ENCODE measurements around the gene CAMK2B.

Gene CAMK2B

GRCh38 chr7:44290252-44290620 is 35.2 kb downstream of the CAMK2B start:
- TF ChIP-seq CTCF (conservative IDR thresholded peaks at IDR 0.05; ENCODE audit: low read length) (no peak), EZH2phosphoT487 (IDR thresholded peaks at IDR 0.05; ENCODE audit: borderline replicate concordance) (no peak)
- H3K36me3 ChIP-seq (ENCODE audit: insufficient read depth, low read length): no peaks in the 10 kb centered on the region
- H3K27me3 ChIP-seq (ENCODE audit: insufficient read depth, low read length, poor library complexity, severe bottlenecking): no peaks in the 10 kb centered on the region
- H4K20me1 ChIP-seq (ENCODE audit: insufficient read depth, low read length, poor library complexity, severe bottlenecking): no peaks in the 10 kb centered on the region
- no peaks in the 10 kb centered on the region for H3K9me3 ChIP-seq (ENCODE audit: insufficient read depth, low read depth, low read length)
- no peak overlapping the region for H2AFZ ChIP-seq (ENCODE audit: low read length)
- H3F3A ChIP-seq (ENCODE audit: low read depth): no peaks in the 10 kb centered on the region
- H3K9ac ChIP-seq (ENCODE audit: low read depth, low read length, poor library complexity, severe bottlenecking): no peak overlapping the region
- no peaks in the 10 kb centered on the region for H3K79me2 ChIP-seq (ENCODE audit: insufficient read depth, low read length)
- no peaks in the 10 kb centered on the region for H3K4me1 ChIP-seq (ENCODE audit: insufficient read depth, low read length, poor library complexity, severe bottlenecking)
- no peak overlapping the region for H3K4me2 ChIP-seq (ENCODE audit: low read depth, low read length, poor library complexity, severe bottlenecking)
- H3K9me2 ChIP-seq (replicated peaks; ENCODE audit: low read depth, low read length): no peaks in the 10 kb centered on the region
- no peak overlapping the region for H3K4me3 ChIP-seq (ENCODE audit: low read length, poor library complexity, severe bottlenecking)

- TF ChIP-seq CTCF (conservative IDR thresholded peaks at IDR 0.05; ENCODE audit: low read length) (no peak), EZH2phosphoT487 (IDR thresholded peaks at IDR 0.05; ENCODE audit: borderline replicate concordance) (no peak)
- Histone ChIP-seq H3K4me1 (ENCODE audit: insufficient read depth, low read length, poor library complexity, severe bottlenecking) (no peaks in the 10 kb centered on the region), H3K4me2 (ENCODE audit: low read depth, low read length, poor library complexity, severe bottlenecking) (no peak overlapping the region), H4K20me1 (ENCODE audit: insufficient read depth, low read length, poor library complexity, severe bottlenecking) (no peaks in the 10 kb centered on the region), H2AFZ (ENCODE audit: low read length) (no peak overlapping the region), H3K36me3 (ENCODE audit: insufficient read depth, low read length) (no peaks in the 10 kb centered on the region), H3K9me3 (ENCODE audit: insufficient read depth, low read depth, low read length) (no peaks in the 10 kb centered on the region), H3K9me2 (replicated peaks; ENCODE audit: low read depth, low read length) (no peaks in the 10 kb centered on the region), H3K9ac (ENCODE audit: low read depth, low read length, poor library complexity, severe bottlenecking) (no peak overlapping the region), H3K27me3 (ENCODE audit: insufficient read depth, low read length, poor library complexity, severe bottlenecking) (no peaks in the 10 kb centered on the region), H3K4me3 (ENCODE audit: low read length, poor library complexity, severe bottlenecking) (no peak overlapping the region), H3K79me2 (ENCODE audit: insufficient read depth, low read length) (no peaks in the 10 kb centered on the region), H3F3A (ENCODE audit: low read depth) (no peaks in the 10 kb centered on the region)
Observed at GRCh38 chr7:44289341-44290251, 35.8 kb downstream of the CAMK2B start.

GRCh38 chr7:44288811-44289340 is 36.5 kb downstream of the CAMK2B start:
- no peaks in the 10 kb centered on the region for H4K20me1 ChIP-seq (ENCODE audit: insufficient read depth, low read length, poor library complexity, severe bottlenecking)
- TF ChIP-seq EZH2phosphoT487 (IDR thresholded peaks at IDR 0.05; ENCODE audit: borderline replicate concordance): no peak
- TF ChIP-seq CTCF (conservative IDR thresholded peaks at IDR 0.05; ENCODE audit: low read length): no peak
- H3K27me3 ChIP-seq (ENCODE audit: insufficient read depth, low read length, poor library complexity, severe bottlenecking): no peaks in the 10 kb centered on the region
- H3K9me3 ChIP-seq (ENCODE audit: insufficient read depth, low read depth, low read length): no peaks in the 10 kb centered on the region
- H3K4me2 ChIP-seq (ENCODE audit: low read depth, low read length, poor library complexity, severe bottlenecking): no peak overlapping the region
- H3K4me3 ChIP-seq (ENCODE audit: low read length, poor library complexity, severe bottlenecking): no peak overlapping the region
- H3K36me3 ChIP-seq (ENCODE audit: insufficient read depth, low read length): no peaks in the 10 kb centered on the region
- no peak overlapping the region for H3K9ac ChIP-seq (ENCODE audit: low read depth, low read length, poor library complexity, severe bottlenecking)
- H2AFZ ChIP-seq (ENCODE audit: low read length): no peak overlapping the region
- no peaks in the 10 kb centered on the region for H3K4me1 ChIP-seq (ENCODE audit: insufficient read depth, low read length, poor library complexity, severe bottlenecking)
- H3F3A ChIP-seq (ENCODE audit: low read depth): no peaks in the 10 kb centered on the region
- no peaks in the 10 kb centered on the region for H3K79me2 ChIP-seq (ENCODE audit: insufficient read depth, low read length)
- no peaks in the 10 kb centered on the region for H3K9me2 ChIP-seq (replicated peaks; ENCODE audit: low read depth, low read length)

Data from Loucy (cell line).